K562 (cell line): ENCODE measurements around the gene EEPD1. TPM values are rescaled to one million over a fixed set of nuclear protein-coding genes. Genes with fewer than 3 reads are reported as not detected.

Experiments used
- C11orf30 ChIP-seq: fragments of 450-650 bp; IDR thresholded peaks from 2 replicates; pipeline ENCODE4 v1.6.1; 2016; ENCODE audit warnings: low read depth, mild to moderate bottlenecking
- DIDO1 ChIP-seq: fragments of 450-650 bp; IDR thresholded peaks from 2 replicates; pipeline ENCODE4 v1.6.1; 2016; ENCODE audit warnings: low read depth, missing biosample characterization, missing genetic modification characterization
- E2F3 ChIP-seq: fragments of 250-450 bp; sonication (Bioruptor Pico); IDR thresholded peaks from 2 replicates; pipeline ENCODE4 v1.4.0; 2020; ENCODE audit warnings: mild to moderate bottlenecking
- GABPB1 ChIP-seq: sonication (generic); formaldehyde crosslinking; IDR thresholded peaks from 2 replicates; pipeline ENCODE4 v1.8.0; 2022; ENCODE audit warnings: mild to moderate bottlenecking, missing genetic modification reagents
- GATA2 ChIP-seq: sonication (generic); formaldehyde crosslinking; IDR thresholded peaks from 2 replicates; pipeline ENCODE4 v1.4.0; 2020; ENCODE audit warnings: mild to moderate bottlenecking, missing genetic modification reagents
- HDAC1 ChIP-seq, 2 experiments: fragments of 450-650 bp; IDR thresholded peaks; 2 replicates each; pipeline ENCODE4 v1.6.1; 2016 to 2017; ENCODE audit warnings: inconsistent platforms in 1 of 2, mild to moderate bottlenecking in 1 of 2, moderate library complexity in 1 of 2
- HINFP ChIP-seq: fragments of 450-650 bp; conservative IDR thresholded peaks from 2 replicates; pipeline ENCODE4 v1.6.1; 2016; ENCODE audit warnings: missing genetic modification characterization, low read depth, mild to moderate bottlenecking, control low read depth, missing compliant biosample characterization
- MAX ChIP-seq: sonication (generic); formaldehyde crosslinking; IDR thresholded peaks from 2 replicates; pipeline ENCODE4 v1.9.0; 2022; ENCODE audit warnings: mild to moderate bottlenecking, missing genetic modification reagents
- NFE2 ChIP-seq: IDR thresholded peaks from 2 replicates; pipeline ENCODE4 v1.6.1; 2014; ENCODE audit warnings: antibody characterized with exemption, low read depth
- NRF1 ChIP-seq, 2 experiments: fragments of 450-650 bp; IDR thresholded peaks in 1 of 2; conservative IDR thresholded peaks in 1 of 2; 2 replicates each; pipeline ENCODE4 v1.6.1; 2014; ENCODE audit warnings: mild to moderate bottlenecking in 2 of 2
- RBM14 ChIP-seq: fragments of 200-400 bp; formaldehyde crosslinking; IDR thresholded peaks from 2 replicates; pipeline ENCODE4 v1.6.1; 2018; ENCODE audit warnings: low read depth, mild to moderate bottlenecking, low read length, moderate library complexity, borderline replicate concordance; ENCODE audit not compliant: insufficient read depth
- SPI1 ChIP-seq: IDR thresholded peaks from 2 replicates; pipeline ENCODE4 v1.6.1; 2011; ENCODE audit warnings: low read depth, low read length, control low read depth, borderline replicate concordance
- VEZF1 ChIP-seq: fragments of 200-800 bp; sonication (Bioruptor generic); IDR thresholded peaks from 2 replicates; pipeline ENCODE4 v1.6.1; 2017; ENCODE audit warnings: missing genetic modification characterization, missing compliant biosample characterization
- ZBTB11 ChIP-seq, 3 experiments: fragments of 200-800 bp in 1 of 3; fragments of 250-450 bp in 1 of 3; fragments of 450-650 bp in 1 of 3; sonication (Bioruptor Pico) in 1 of 3; sonication (Bioruptor generic) in 1 of 3; formaldehyde crosslinking in 1 of 3; IDR thresholded peaks; 2 replicates each; pipeline versions ENCODE4 v1.6.1 to v1.8.0; 2016 to 2022; ENCODE audit warnings: mild to moderate bottlenecking in 2 of 3, missing genetic modification characterization in 2 of 3, missing compliant biosample characterization in 1 of 3, moderate library complexity in 1 of 3
- ZBTB33 ChIP-seq: sonication (generic); formaldehyde crosslinking; IDR thresholded peaks from 2 replicates; pipeline ENCODE4 v1.8.1; 2023; ENCODE audit warnings: mild to moderate bottlenecking, missing genetic modification reagents
- ZFP30 ChIP-seq: fragments of 250-450 bp; sonication (Bioruptor Pico); IDR thresholded peaks from 2 replicates; pipeline ENCODE4 v1.8.0; 2022; ENCODE audit warnings: moderate library complexity, mild to moderate bottlenecking, inconsistent platforms, borderline replicate concordance
- ZKSCAN8 ChIP-seq: fragments of 200-800 bp; sonication (Bioruptor generic); IDR thresholded peaks from 2 replicates; pipeline ENCODE4 v1.6.1; 2016; ENCODE audit warnings: missing genetic modification characterization, missing compliant biosample characterization
- ZNF140 ChIP-seq: fragments of 250-450 bp; sonication (Bioruptor Pico); IDR thresholded peaks from 2 replicates; pipeline ENCODE4 v1.8.0; 2021; ENCODE audit warnings: moderate library complexity, mild to moderate bottlenecking, inconsistent platforms
- ZNF165 ChIP-seq: fragments of 250-450 bp; sonication (Bioruptor Pico); IDR thresholded peaks from 2 replicates; pipeline ENCODE4 v1.4.0; 2020; ENCODE audit warnings: borderline replicate concordance
- polyA plus RNA-seq, 8 experiments: library from polyadenylated mRNA; depleted of rRNA in 4 of 8; stranded (reverse) in 5 of 8; unstranded in 3 of 8; fragments of >200 nt; fragmentation: Nextera tagmentation in 2 of 8; fragmentation: Illumina TruSeq in 1 of 8; extraction: Ambion mirVana in 2 of 8; extraction: Trizol in 1 of 8; gene quantifications; 2 replicates each; pipeline versions ENCODE4 v1.2.1 to v1.2.3, GENCODE V29; 2011 to 2014; ENCODE audit warnings: inconsistent platforms in 1 of 8, missing spikeins in 1 of 8
- total RNA-seq, 7 experiments: library from RNA; depleted of rRNA in 6 of 7; stranded (reverse); fragments of >200 nt in 6 of 7; fragmentation: Illumina TruSeq in 2 of 7; extraction: Trizol in 2 of 7; gene quantifications; 2 replicates each; pipeline versions ENCODE4 v1.2.1 to v1.2.3, GENCODE V29; 2011 to 2021; ENCODE audit warnings: low replicate concordance in 1 of 7

EEPD1 gene
- total and polyA plus RNA-seq, 9 of the 15 experiments (the other 6 are each of a cell fraction or from before 2014, with no cell fraction given), result 0.01 to 1.5 (median 0.74) TPM; not detected in 1

- TF ChIP-seq HINFP (no peak), ZNF165 (no peak), ZKSCAN8 (CRISPR knock-in tag) (no peak), C11orf30 (peak; percentile 29; the same call in 1 of the 2 replicates), ZFP30 (no peak), VEZF1 (CRISPR knock-in tag) (peak; percentile 47; the same call in 1 of the 2 replicates), ZNF140 (CRISPR knock-in tag) (no peak), MAX (CRISPR knock-in tag) (peak; percentile 87), RBM14 (no peak), NFE2 (peak; percentile 66), E2F3 (CRISPR knock-in tag) (no peak), NRF1 (conservative IDR thresholded peaks at IDR 0.05 in 1 of 2, IDR thresholded peaks at IDR 0.05 in 1 of 2) (0 out of 4 replicates have a peak, but pooled peaks have one; percentile 16 to 27), GATA2 (CRISPR knock-in tag) (no peak), GABPB1 (CRISPR knock-in tag) (0 out of 2 replicates have a peak, but pooled peaks have one; percentile 35), ZBTB11 (CRISPR knock-in tag; IDR thresholded peaks at IDR 0.05) (peak in 1 of 3 experiments; percentile 67; a peak in 1 of 6 replicates), SPI1 (peak; percentile 72), ZBTB33 (CRISPR knock-in tag) (peak; percentile 88), HDAC1 (IDR thresholded peaks at IDR 0.05) (no peak), DIDO1 (tag) (no peak)
These were observed 130.7 kb downstream of the EEPD1 start (continued) for GRCh38 chr7:36283711-36284130.
